22Rv1 (cell line): Measurements from ENCODE around the gene ASTN2.

ENCODE experiments used
- H3K27ac ChIP-seq: fragments of 450-650 bp; 2 replicates; pipeline ENCODE4 v1.5.1; 2017
- ZFX ChIP-seq: fragments of 450-650 bp; IDR thresholded peaks from 2 replicates; pipeline ENCODE4 v1.6.1; 2017; ENCODE audit warnings: antibody characterized with exemption, borderline replicate concordance
- TF ChIP-seq, protein P1 (sequence below): fragments of 450-650 bp; IDR thresholded peaks from 2 replicates; pipeline ENCODE4 v1.5.1; 2017; ENCODE audit warnings: mild to moderate bottlenecking

ASTN2 gene

DNA sequence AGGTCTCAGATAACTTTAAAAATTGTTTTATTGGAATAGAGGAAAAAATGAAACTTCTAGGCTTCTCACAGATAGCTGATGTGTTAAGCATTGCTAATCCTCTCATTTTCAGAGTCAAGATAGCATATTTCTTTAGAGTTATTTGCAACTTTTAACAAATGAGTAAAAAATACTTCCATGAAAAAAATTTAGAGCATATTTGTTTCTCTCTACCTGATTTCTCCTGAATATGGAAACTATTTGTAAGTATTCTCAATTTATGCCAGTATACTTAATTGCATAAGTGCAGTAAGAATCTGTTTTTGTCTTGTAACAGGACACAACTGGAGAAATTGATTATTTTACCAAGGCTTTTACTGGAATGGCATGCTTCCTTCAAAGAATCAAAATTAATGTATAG is 731.3 kb downstream of the ASTN2 start:
- no peak overlapping the region for H3K27ac ChIP-seq
- no peak for TF ChIP-seq ZFX
- TF ChIP-seq, protein P1, sequence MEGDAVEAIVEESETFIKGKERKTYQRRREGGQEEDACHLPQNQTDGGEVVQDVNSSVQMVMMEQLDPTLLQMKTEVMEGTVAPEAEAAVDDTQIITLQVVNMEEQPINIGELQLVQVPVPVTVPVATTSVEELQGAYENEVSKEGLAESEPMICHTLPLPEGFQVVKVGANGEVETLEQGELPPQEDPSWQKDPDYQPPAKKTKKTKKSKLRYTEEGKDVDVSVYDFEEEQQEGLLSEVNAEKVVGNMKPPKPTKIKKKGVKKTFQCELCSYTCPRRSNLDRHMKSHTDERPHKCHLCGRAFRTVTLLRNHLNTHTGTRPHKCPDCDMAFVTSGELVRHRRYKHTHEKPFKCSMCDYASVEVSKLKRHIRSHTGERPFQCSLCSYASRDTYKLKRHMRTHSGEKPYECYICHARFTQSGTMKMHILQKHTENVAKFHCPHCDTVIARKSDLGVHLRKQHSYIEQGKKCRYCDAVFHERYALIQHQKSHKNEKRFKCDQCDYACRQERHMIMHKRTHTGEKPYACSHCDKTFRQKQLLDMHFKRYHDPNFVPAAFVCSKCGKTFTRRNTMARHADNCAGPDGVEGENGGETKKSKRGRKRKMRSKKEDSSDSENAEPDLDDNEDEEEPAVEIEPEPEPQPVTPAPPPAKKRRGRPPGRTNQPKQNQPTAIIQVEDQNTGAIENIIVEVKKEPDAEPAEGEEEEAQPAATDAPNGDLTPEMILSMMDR: no peak

DNA sequence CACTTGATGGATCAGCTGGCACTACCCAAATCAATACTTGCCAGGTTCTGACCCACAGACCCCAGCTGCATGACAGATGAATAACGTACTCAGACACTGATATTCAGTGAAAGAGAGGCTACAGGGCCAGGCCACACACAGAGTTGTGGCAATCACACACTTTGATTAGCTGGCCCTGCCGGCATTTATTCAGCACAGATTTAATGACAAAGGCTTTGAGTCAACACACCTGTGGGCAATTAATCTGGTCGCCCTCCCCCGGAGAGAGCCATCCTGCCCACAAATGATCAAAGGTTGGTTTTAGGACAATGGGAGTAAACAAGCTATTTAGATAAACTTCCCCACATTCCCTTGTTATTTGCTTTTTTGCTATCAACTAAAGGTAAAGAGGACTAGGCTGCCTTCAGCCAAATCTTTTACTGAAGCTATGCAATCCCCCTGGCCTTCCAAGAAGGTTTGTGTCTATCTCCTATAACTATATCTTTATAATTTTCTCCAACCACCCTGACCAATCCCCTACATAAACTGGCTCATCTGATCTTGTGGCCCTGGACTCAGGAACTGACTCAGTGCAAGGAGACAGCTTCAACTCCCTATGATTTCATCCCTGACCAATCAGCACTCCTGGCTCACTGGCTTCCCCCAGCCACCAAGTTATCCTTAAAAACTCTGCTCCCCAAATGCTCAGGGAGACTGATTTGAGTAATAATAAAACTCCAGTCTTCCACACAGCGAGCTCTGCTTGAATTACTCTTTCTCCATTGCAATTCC is 740.5 kb downstream of the ASTN2 start:
- no peak overlapping the region for H3K27ac ChIP-seq

DNA sequence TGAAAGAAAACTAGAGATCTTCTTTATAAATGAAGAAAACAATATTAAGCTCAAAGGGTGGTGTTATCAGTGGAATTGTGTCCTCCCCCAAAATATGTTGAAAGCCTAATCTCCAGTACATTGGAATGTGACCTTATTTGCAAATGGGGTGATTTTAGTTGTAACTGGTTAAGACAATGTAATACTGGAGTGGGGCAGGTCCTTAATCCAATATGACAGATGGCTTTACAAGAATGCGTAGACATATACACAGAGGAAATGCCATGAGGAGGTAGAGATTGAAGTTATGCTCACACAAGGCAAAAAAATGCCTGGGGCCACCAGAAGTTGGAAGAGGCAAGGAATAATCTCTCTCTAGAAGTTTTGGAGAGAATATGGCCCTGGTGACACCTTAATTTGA is 741.5 kb downstream of the ASTN2 start:
- TF ChIP-seq, protein P1: no peak
- TF ChIP-seq ZFX: no peak
- H3K27ac ChIP-seq: no peak overlapping the region

More for the DNA sequence above, 740.5 kb downstream of the ASTN2 start:
- no peak for TF ChIP-seq ZFX
- TF ChIP-seq, protein P1: no peak

DNA sequence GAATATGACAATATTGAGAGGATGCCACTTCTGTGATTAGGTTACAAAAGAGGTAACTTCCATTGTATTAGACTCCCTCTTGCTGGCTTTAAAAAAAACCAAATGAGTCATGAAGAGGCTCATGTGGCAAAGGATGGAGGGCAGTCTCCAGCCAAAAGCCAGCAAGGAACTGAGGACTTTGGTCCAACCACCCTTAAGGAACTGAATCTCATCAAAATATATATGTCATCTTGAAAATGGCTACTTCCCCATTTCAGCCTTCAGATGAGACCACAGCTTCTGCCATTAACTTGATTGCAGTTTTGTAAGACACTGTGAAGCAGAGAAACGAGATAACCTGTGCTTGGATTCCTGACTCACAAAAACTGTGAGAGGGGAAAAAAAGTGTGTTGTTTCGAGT is 743.3 kb downstream of the ASTN2 start:
- no peak overlapping the region for H3K27ac ChIP-seq
- no peak for TF ChIP-seq ZFX
- TF ChIP-seq, protein P1: no peak

DNA sequence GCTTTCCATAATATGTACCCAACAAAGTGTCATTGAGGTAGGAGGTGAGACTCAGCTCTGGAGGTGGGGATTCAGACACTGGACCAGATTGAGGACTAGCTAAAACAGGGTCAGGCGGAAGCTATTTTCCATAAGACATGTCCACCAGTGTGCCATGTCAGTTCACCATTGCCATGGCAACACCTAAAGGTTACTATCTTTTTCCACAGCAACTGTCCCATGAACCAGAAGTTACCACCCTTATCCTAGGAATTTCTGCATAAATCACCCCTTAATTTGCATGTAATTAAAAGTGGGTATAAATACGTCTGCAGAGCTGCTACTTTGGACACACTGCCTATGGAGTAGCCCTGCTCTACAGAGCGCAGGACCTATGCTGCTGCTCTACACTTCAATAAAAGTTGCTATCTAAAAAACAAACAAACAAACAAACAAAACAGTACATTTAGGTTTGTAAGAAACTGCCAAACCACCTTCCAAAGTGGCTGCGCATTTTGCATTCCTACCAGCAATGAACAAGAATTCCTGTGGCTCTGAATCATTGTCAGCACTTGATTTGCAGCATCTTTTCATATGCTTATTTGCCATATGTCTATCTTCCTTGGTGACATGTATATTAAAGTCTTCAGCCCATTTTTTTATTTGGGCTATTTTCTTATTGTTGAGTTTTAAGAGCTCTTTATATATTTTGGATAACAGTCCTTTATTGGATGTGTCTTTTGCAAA is 745.7 kb downstream of the ASTN2 start:
- TF ChIP-seq ZFX: no peak
- TF ChIP-seq, protein P1: no peak
- H3K27ac ChIP-seq: no peak overlapping the region

DNA sequence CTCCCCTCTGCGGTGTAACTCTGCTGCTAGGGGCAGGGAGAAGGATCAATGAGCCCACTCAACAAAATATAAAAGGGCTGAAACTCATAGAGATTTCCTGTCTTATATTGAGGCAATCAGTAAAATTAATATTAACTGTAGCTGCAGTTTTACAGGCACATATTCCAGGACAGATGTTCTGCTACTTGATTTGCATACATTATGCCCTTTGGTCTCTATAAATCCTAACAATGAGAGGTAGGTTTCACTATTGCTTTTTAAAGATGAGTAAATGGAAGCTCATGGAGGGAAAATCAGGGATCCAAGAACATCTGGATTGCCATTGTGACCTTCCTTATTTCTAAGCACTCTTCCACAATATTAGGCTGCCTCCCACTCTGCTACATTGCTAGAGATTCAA is 751.3 kb downstream of the ASTN2 start:
- H3K27ac ChIP-seq: no peak overlapping the region
- TF ChIP-seq, protein P1: no peak
- no peak for TF ChIP-seq ZFX
